Measurements from ENCODE around the gene HNRNPM. TPM values are rescaled to one million over a fixed set of nuclear protein-coding genes. Genes with fewer than 3 reads are reported as not detected.

The HNRNPM gene
- total RNA-seq, 1 donor from 2014 or later = 131 TPM

DNA sequence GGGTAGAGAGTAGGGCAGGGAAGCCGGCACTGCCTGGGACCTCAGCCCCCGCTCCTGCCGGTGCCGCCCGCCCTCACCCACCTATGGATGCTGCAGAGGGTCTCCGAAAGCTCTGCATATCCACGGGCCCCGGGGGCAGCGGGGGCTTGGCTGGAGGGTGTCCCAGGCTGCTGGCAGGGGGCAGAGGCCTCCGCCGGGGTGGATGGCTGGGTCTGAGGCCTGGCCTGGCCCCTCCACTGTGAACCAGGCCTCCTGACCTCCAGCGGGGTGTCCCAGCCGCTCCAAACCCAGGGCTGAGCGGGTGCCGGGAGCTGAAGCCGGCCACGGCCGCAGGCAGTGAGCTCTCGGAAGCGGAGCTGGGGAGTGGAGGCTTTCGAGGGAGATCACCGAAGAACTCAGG, 53.5 kb downstream of the HNRNPM start:
- intact Hi-C loops (cut with DNase I) = no loop called here
- no peak overlapping the region for H3K4me3 ChIP-seq
- H3K9me3 ChIP-seq = no peaks in the 10 kb centered on the region
- no peak for DNase-seq
- ATAC-seq = no peak
- no peaks in the 10 kb centered on the region for H3K27me3 ChIP-seq
- no peaks in the 10 kb centered on the region for H3K36me3 ChIP-seq
- TF ChIP-seq, protein P1, sequence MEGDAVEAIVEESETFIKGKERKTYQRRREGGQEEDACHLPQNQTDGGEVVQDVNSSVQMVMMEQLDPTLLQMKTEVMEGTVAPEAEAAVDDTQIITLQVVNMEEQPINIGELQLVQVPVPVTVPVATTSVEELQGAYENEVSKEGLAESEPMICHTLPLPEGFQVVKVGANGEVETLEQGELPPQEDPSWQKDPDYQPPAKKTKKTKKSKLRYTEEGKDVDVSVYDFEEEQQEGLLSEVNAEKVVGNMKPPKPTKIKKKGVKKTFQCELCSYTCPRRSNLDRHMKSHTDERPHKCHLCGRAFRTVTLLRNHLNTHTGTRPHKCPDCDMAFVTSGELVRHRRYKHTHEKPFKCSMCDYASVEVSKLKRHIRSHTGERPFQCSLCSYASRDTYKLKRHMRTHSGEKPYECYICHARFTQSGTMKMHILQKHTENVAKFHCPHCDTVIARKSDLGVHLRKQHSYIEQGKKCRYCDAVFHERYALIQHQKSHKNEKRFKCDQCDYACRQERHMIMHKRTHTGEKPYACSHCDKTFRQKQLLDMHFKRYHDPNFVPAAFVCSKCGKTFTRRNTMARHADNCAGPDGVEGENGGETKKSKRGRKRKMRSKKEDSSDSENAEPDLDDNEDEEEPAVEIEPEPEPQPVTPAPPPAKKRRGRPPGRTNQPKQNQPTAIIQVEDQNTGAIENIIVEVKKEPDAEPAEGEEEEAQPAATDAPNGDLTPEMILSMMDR (IDR thresholded peaks at IDR 0.05) = no peak
- H3K27ac ChIP-seq = no peak overlapping the region
- H3K4me1 ChIP-seq = no peaks in the 10 kb centered on the region

DNA sequence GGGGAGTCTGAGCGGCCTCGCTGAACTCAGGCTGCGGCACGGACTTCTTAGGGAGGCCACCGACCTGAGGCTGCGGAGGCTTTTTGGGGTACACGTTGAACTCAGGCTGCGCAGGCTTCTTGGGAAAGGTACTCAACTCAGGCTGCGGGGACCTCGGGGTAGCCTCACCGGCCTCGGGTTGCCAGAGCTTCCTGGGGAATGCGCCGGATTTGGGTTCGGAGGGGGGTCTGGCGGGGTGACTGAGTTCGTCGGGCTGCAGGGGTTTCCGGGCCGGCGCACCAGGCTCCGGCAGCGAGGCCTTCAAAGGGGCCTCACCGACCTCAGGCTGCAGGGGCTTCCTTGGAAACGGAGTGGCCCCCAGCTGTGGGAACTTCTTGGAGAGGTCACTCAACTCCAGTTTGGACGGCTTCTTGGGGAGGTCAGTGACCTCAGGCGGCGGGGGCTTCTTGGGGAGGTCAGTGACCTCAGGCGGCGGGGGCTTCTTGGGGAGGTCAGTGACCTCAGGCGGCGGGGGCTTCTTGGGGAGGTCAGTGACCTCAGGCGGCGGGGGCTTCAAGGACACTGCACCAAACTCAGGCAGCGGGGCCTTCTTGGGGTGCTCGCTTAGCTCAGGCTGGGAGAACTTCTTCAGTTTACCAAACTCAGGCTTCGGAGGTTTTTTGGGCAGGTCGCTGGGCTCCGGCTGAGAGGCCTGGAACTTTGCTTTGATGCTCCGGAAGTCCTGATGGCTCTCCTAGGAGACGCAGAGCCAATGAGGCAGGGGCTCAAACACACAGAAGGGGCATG, 54.5 kb downstream of the HNRNPM start:
- H3K36me3 ChIP-seq = no peaks in the 10 kb centered on the region
- no peaks in the 10 kb centered on the region for H3K27me3 ChIP-seq
- DNase-seq (no peak), ATAC-seq (no peak)
- H3K4me3 ChIP-seq = no peak overlapping the region
- intact Hi-C loops (cut with DNase I) = no loop called here
- no peak overlapping the region for H3K27ac ChIP-seq
- H3K9me3 ChIP-seq = no peaks in the 10 kb centered on the region
- H3K4me1 ChIP-seq = no peaks in the 10 kb centered on the region
- TF ChIP-seq, protein P1 (IDR thresholded peaks at IDR 0.05) = no peak

DNA sequence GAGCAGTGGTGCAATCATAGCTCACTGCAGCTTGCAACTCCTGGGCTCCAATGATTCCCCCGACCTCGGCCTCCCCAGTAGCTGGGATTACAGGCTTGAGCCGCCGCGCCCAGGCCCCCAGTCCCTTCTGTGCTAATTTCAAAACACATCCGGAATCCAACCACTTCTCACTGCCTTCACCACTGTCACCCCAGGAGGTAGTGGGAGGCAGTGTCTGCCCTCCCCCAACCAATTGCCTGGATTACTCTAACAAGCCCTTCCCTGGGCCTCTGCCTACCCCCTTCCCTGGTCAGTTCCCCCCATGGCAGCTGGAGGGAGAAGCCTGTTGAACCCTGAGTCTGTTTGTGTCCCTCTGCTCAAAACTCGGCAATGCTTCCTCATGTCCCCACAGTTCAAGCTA, 55.4 kb downstream of the HNRNPM start:
- Histone ChIP-seq H3K36me3 (no peaks in the 10 kb centered on the region), H3K4me3 (peak overlapping the region; percentile 1), H3K9me3 (no peaks in the 10 kb centered on the region), H3K4me1 (peaks cover under 1% of the 10 kb centered on the region), H3K27ac (no peak overlapping the region), H3K27me3 (no peaks in the 10 kb centered on the region)
- intact Hi-C loops (cut with DNase I) = no loop called here
- DNase-seq (no peak), ATAC-seq (peak; percentile 80)
- TF ChIP-seq, protein P1 (IDR thresholded peaks at IDR 0.05) = no peak

DNA sequence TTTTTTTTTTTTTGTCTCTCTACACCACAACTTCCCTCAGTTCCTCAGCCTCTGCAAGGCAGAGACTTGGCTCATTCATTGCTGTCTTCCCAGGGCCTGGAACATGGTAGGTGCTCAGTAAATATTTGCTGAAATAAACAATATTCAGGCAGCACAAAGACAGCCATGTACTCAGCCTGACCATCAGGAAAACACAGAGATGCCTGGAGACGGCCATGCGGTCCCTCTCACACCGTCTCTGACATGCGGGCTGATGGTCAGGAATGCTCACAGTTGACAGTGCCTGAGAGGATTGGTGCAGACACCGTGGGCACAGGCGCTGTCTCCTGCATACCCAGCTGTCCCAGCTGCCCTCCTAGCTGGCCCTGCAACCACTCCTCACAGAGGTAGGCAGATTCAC, 56.7 kb downstream of the HNRNPM start:
- peaks cover 13% of the 10 kb centered on the region for H3K4me1 ChIP-seq
- no peak for ATAC-seq
- no peaks in the 10 kb centered on the region for H3K9me3 ChIP-seq
- no peak overlapping the region for H3K27ac ChIP-seq
- H3K36me3 ChIP-seq = no peaks in the 10 kb centered on the region
- peak overlapping the region; percentile 36 for H3K4me3 ChIP-seq
- DNase-seq = no peak
- intact Hi-C loops (cut with DNase I) = no loop called here
- H3K27me3 ChIP-seq = no peaks in the 10 kb centered on the region
- TF ChIP-seq, protein P1 (IDR thresholded peaks at IDR 0.05) = no peak

DNA sequence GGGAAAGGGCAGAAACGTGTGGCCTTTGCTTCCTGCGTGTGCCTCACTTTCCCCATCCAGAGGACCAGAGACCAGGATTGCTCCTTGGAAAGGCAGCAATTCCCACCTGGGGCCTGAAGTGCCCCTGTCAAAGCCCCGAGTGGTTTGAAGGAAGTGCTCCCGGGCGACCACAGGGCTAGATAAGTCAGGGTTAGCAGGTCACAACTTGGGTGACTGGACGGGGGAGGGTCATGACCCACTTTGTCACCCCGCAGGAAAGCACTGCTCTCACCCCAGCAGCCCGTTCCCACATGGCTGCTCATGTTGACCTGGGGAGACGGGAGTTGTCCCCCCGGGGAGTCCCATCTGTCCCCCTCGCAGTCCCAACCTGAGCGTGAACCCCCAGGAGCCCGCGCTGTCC, 57.2 kb downstream of the HNRNPM start:
- no peak overlapping the region for H3K27ac ChIP-seq
- DNase-seq = no peak
- intact Hi-C loops (cut with DNase I) = no loop called here

More for the DNA sequence above, 57.2 kb downstream of the HNRNPM start:
- Histone ChIP-seq H3K4me3 (peak overlapping the region; percentile 36), H3K9me3 (no peaks in the 10 kb centered on the region), H3K27me3 (no peaks in the 10 kb centered on the region), H3K36me3 (no peaks in the 10 kb centered on the region), H3K4me1 (peaks cover 13% of the 10 kb centered on the region)
- peak; percentile 2 for ATAC-seq
- TF ChIP-seq, protein P1 (IDR thresholded peaks at IDR 0.05) = no peak
